IMR-90 (cell line): ENCODE measurements around the gene STARD10. TPM values are rescaled to one million over a fixed set of nuclear protein-coding genes. Genes with fewer than 3 reads are reported as not detected.

Experiments used
- ATAC-seq: fragments of 200-7000 bp; cut with Tn5 transposase; 2 replicates; pipeline ENCODE4 v1.9.1; 2020; ENCODE audit warnings: low read depth, mild to moderate bottlenecking, moderate library complexity
- BruUV-seq: library from RNA; stranded (reverse); fragments of 400-500 nt; replicated peaks from 2 replicates; lab custom pipeline; 2021; lab: Mats Ljungman, UMichigan
- CTCF ChIA-PET: fragments of 300-600 bp; formaldehyde crosslinking; extraction: SDS; loops from one replicate; lab custom pipeline; 2021; ENCODE audit warnings: antibody characterized with exemption; lab: Yijun Ruan, JAX
- POLR2A ChIA-PET: fragments of 300-600 bp; sonication (Branson Sonifier 250); formaldehyde crosslinking; loops from one replicate; lab custom pipeline; 2022; ENCODE audit warnings: antibody characterized with exemption; ENCODE audit not compliant: unreplicated experiment; lab: Charles Lee
- DNase-seq: peaks from one replicate; pipeline ENCODE4 v3.0.0; 2013
- H2AFZ ChIP-seq: replicated peaks from 2 replicates; pipeline ENCODE3; 2013; ENCODE audit warnings: low read length, mild to moderate bottlenecking; ENCODE audit not compliant: poor library complexity
- H2AK5ac ChIP-seq: 2 replicates; pipeline ENCODE4 v1.6.1; 2013; ENCODE audit warnings: low read depth, low read length, inconsistent platforms
- H2AK9ac ChIP-seq: replicated peaks from 2 replicates; pipeline ENCODE3; 2013; ENCODE audit warnings: mild to moderate bottlenecking, low read depth, low read length, moderate library complexity; ENCODE audit not compliant: poor library complexity
- H2BK120ac ChIP-seq: 2 replicates; pipeline ENCODE4 v1.6.1; 2013; ENCODE audit warnings: low read depth, low read length, inconsistent platforms
- H2BK15ac ChIP-seq: 3 replicates; pipeline ENCODE4 v1.6.1; 2013; ENCODE audit warnings: low read depth, low read length, inconsistent platforms
- H2BK20ac ChIP-seq: 2 replicates; pipeline ENCODE4 v1.6.1; 2013; ENCODE audit warnings: low read depth, mild to moderate bottlenecking, inconsistent platforms, low read length, moderate library complexity
- H2BK5ac ChIP-seq: 2 replicates; pipeline ENCODE4 v1.6.1; 2013; ENCODE audit warnings: mild to moderate bottlenecking, low read depth, low read length, inconsistent platforms; ENCODE audit not compliant: poor library complexity, severe bottlenecking
- H3K14ac ChIP-seq: replicated peaks from 2 replicates; pipeline ENCODE4 v1.6.1; 2013; ENCODE audit warnings: low read depth, low read length, inconsistent platforms
- H3K18ac ChIP-seq: 2 replicates; pipeline ENCODE4 v1.6.1; 2013; ENCODE audit warnings: low read depth, low read length, control low read depth
- H3K23ac ChIP-seq: 2 replicates; pipeline ENCODE4 v1.6.1; 2013; ENCODE audit warnings: low read depth, low read length, inconsistent platforms
- H3K27ac ChIP-seq: 2 replicates; pipeline ENCODE4 v1.5.1; 2013; ENCODE audit warnings: mild to moderate bottlenecking, control low read depth, low read length; ENCODE audit not compliant: insufficient read depth
- H3K27me3 ChIP-seq: 2 replicates; pipeline ENCODE4 v1.6.1; 2013; ENCODE audit warnings: low read length; ENCODE audit not compliant: control insufficient read depth, insufficient read depth
- H3K36me3 ChIP-seq: 2 replicates; pipeline ENCODE4 v1.6.1; 2013; ENCODE audit warnings: low read length, mixed read lengths; ENCODE audit not compliant: control insufficient read depth, insufficient read depth
- H3K4ac ChIP-seq: 2 replicates; pipeline ENCODE4 v1.6.1; 2013; ENCODE audit warnings: low read depth, low read length, inconsistent platforms
- H3K4me1 ChIP-seq: 2 replicates; pipeline ENCODE4 v1.6.1; 2013; ENCODE audit warnings: low read length, mixed read lengths; ENCODE audit not compliant: control insufficient read depth, insufficient read depth
- H3K4me2 ChIP-seq: 2 replicates; pipeline ENCODE4 v1.6.1; 2013; ENCODE audit warnings: low read depth, mild to moderate bottlenecking, control low read depth, low read length, moderate library complexity
- H3K4me3 ChIP-seq: 2 replicates; pipeline ENCODE4 v1.5.1; 2013; ENCODE audit warnings: low read depth, mild to moderate bottlenecking, control low read depth, low read length, moderate library complexity; ENCODE audit not compliant: insufficient read depth
- H3K56ac ChIP-seq: 2 replicates; pipeline ENCODE4 v1.6.1; 2013; ENCODE audit warnings: low read length, inconsistent platforms; ENCODE audit not compliant: insufficient read depth; ENCODE audit errors: extremely low read depth
- H3K79me1 ChIP-seq, 2 experiments: 2 replicates each; pipeline ENCODE4 v1.6.1; 2013; ENCODE audit warnings: low read length in 2 of 2, inconsistent platforms in 1 of 2, low read depth in 1 of 2
- H3K9ac ChIP-seq: 2 replicates; pipeline ENCODE4 v1.6.1; 2013; ENCODE audit warnings: low read depth, low read length, control low read depth
- H3K9me1 ChIP-seq: 2 replicates; pipeline ENCODE4 v1.6.1; 2013; ENCODE audit warnings: low read length, inconsistent platforms; ENCODE audit not compliant: insufficient read depth
- H3K9me3 ChIP-seq: 2 replicates; pipeline ENCODE4 v1.6.1; 2013; ENCODE audit warnings: low read length; ENCODE audit not compliant: control insufficient read depth, insufficient read depth
- H4K20me1 ChIP-seq: 2 replicates; pipeline ENCODE4 v1.6.1; 2013; ENCODE audit warnings: low read length, inconsistent platforms; ENCODE audit not compliant: insufficient read depth
- H4K5ac ChIP-seq: 2 replicates; pipeline ENCODE4 v1.6.1; 2013; ENCODE audit warnings: mild to moderate bottlenecking, low read depth, low read length, control low read depth
- H4K8ac ChIP-seq, 2 experiments: 2 replicates each; pipeline ENCODE4 v1.6.1; 2013; ENCODE audit warnings: low read depth in 2 of 2, low read length in 2 of 2, control low read depth in 1 of 2, inconsistent platforms in 1 of 2
- H4K91ac ChIP-seq: 2 replicates; pipeline ENCODE4 v1.6.1; 2013; ENCODE audit warnings: low read depth, low read length, inconsistent platforms; ENCODE audit not compliant: insufficient read depth
- BHLHE40 ChIP-seq: fragments of 150-350 bp; IDR thresholded peaks from 2 replicates; pipeline ENCODE4 v1.6.1; 2016; ENCODE audit warnings: mild to moderate bottlenecking, low read depth, low read length
- CEBPB ChIP-seq: IDR thresholded peaks from 2 replicates; pipeline ENCODE4 v1.6.1; 2012; ENCODE audit warnings: low read depth, low read length, improper control_type of control experiment
- CHD1 ChIP-seq: IDR thresholded peaks from 2 replicates; pipeline ENCODE4 v1.6.1; 2012; ENCODE audit warnings: low read depth, low read length, improper control_type of control experiment
- ELK1 ChIP-seq: fragments of 150-350 bp; IDR thresholded peaks from 2 replicates; pipeline ENCODE4 v1.6.1; 2016; ENCODE audit warnings: low read depth, mild to moderate bottlenecking, low read length, moderate library complexity, borderline replicate concordance
- FOS ChIP-seq: fragments of 150-350 bp; IDR thresholded peaks from 2 replicates; pipeline ENCODE4 v1.6.1; 2016; ENCODE audit warnings: low read depth, low read length
- MAFK ChIP-seq: IDR thresholded peaks from 2 replicates; pipeline ENCODE4 v1.6.1; 2012; ENCODE audit warnings: low read depth, low read length, improper control_type of control experiment
- MXI1 ChIP-seq: IDR thresholded peaks from 2 replicates; pipeline ENCODE4 v1.6.1; 2012; ENCODE audit warnings: low read depth, mild to moderate bottlenecking, low read length, moderate library complexity, borderline replicate concordance
- POLR2A ChIP-seq: IDR thresholded peaks from 2 replicates; pipeline ENCODE4 v1.6.1; 2012; ENCODE audit warnings: mild to moderate bottlenecking, low read depth, low read length
- RAD21 ChIP-seq: IDR thresholded peaks from 2 replicates; pipeline ENCODE4 v1.6.1; 2012; ENCODE audit warnings: low read length, improper control_type of control experiment
- RCOR1 ChIP-seq: IDR thresholded peaks from 2 replicates; pipeline ENCODE4 v1.6.1; 2012; ENCODE audit warnings: mild to moderate bottlenecking, low read length, improper control_type of control experiment; ENCODE audit not compliant: insufficient replicate concordance
- RFX5 ChIP-seq: IDR thresholded peaks from 2 replicates; pipeline ENCODE4 v1.8.0; 2012; ENCODE audit warnings: low read depth, mild to moderate bottlenecking, low read length, moderate library complexity
- SMC3 ChIP-seq: fragments of 150-350 bp; IDR thresholded peaks from 2 replicates; pipeline ENCODE4 v1.6.1; 2016; ENCODE audit warnings: low read depth, mild to moderate bottlenecking, antibody characterized with exemption, low read length, moderate library complexity
- WGBS, 2 experiments: methylation state at CpG; one replicate each; pipeline versions ENCODE4 v1.1.5 to v1.1.7; 2013; ENCODE audit warnings: missing lambda C conversion rate in 2 of 2; ENCODE audit not compliant: insufficient read length in 1 of 2; ENCODE audit errors: extremely low coverage in 2 of 2; 5-methylcytosine and 5-hydroxymethylcytosine counted together
- dilution Hi-C: fragments of 300-500 bp; cut with HindIII; formaldehyde crosslinking; loops from one replicate; pipeline ENCODE4 v1.14.3; 2018; ENCODE audit warnings: low sequenced_read_pairs; ENCODE audit not compliant: unreplicated experiment
- in situ Hi-C: fragments of 300-500 bp; cut with MboI; formaldehyde crosslinking; loops from 3 replicates; pipeline ENCODE4 v1.14.3; 2019; ENCODE audit warnings: low sequenced_read_pairs, inconsistent platforms, mixed read lengths
- intact Hi-C: fragments of 100-400 bp; cut with micrococcal nuclease; formaldehyde crosslinking; loops from 2 replicates; pipeline ENCODE4 v1.10.0; 2022
- polyA plus RNA-seq, 3 experiments: library from polyadenylated mRNA; depleted of rRNA; stranded (reverse); fragments of >200 nt; gene quantifications; 2 replicates each; pipeline ENCODE4 v1.2.3, GENCODE V29; 2012; ENCODE audit warnings: low replicate concordance in 1 of 3
- total RNA-seq: library from RNA; depleted of rRNA; stranded (reverse); fragments of >200 nt; gene quantifications from 2 replicates; pipeline ENCODE4 v1.2.3, GENCODE V29; 2012
- TF ChIP-seq, protein P1 (sequence below): fragments of 150-350 bp; IDR thresholded peaks from 2 replicates; pipeline ENCODE4 v1.6.1; 2017; ENCODE audit warnings: mild to moderate bottlenecking, antibody characterized with exemption, low read length, low read depth

Gene STARD10
- total and polyA plus RNA-seq, 2 of the 4 experiments (the other 2 are of a cell fraction) = 23.8 to 37.4 TPM

- TF ChIP-seq RCOR1 (no peak), CHD1 (no peak), FOS (no peak), MAFK (no peak), BHLHE40 (no peak)
Observed at GRCh38 chr11:72774499-72774898, 19.3 kb downstream of the STARD10 start (continued).

- 0 out of 2 replicates have a peak overlapping the region, but pooled peaks have one; percentile 34 for H3K14ac ChIP-seq
- no peak overlapping the region for H4K5ac ChIP-seq
- peaks cover 8% of the 10 kb centered on the region; the same call in 1 of the 2 replicates for H3K9me1 ChIP-seq
- H3K4ac ChIP-seq = peak overlapping the region; percentile 17; the same call in 1 of the 2 replicates
- H2BK20ac ChIP-seq = no peak overlapping the region
- no peaks in the 10 kb centered on the region for H3K27me3 ChIP-seq
- H2BK15ac ChIP-seq = no peak overlapping the region
- H2AFZ ChIP-seq = peak overlapping the region; percentile 79
- dilution Hi-C loops = no loop called here
- H4K91ac ChIP-seq = peak overlapping the region; percentile 19
- peak; percentile 54 for DNase-seq
- TF ChIP-seq RCOR1 (peak; percentile 7), RFX5 (no peak), RAD21 (no peak), CHD1 (no peak), CEBPB (peak; percentile 78), FOS (no peak), MAFK (no peak), POLR2A (0 out of 2 replicates have a peak, but pooled peaks have one; percentile 31), ELK1 (no peak), MXI1 (no peak), SMC3 (no peak)
- TF ChIP-seq, protein P1, sequence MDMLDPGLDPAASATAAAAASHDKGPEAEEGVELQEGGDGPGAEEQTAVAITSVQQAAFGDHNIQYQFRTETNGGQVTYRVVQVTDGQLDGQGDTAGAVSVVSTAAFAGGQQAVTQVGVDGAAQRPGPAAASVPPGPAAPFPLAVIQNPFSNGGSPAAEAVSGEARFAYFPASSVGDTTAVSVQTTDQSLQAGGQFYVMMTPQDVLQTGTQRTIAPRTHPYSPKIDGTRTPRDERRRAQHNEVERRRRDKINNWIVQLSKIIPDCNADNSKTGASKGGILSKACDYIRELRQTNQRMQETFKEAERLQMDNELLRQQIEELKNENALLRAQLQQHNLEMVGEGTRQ = no peak
- H3K18ac ChIP-seq = no peak overlapping the region
- peaks cover 0 to 20% of the 10 kb centered on the region in 2 experiments; a peak in 2 of 4 replicates for H3K79me1 ChIP-seq
- intact Hi-C loops = loop anchor here (1.0 kb wide), 1 partner anchor 14 kb away; no protein-coding TSS in a partner anchor
- H3K56ac ChIP-seq = no peak overlapping the region
- no TSS peak for BruUV-seq
- peaks cover 13% of the 10 kb centered on the region for H4K20me1 ChIP-seq
- peak overlapping the region; percentile 88 for H2AK9ac ChIP-seq
- ChIA-PET CTCF (interaction anchor here (0.7 to 1.1 kb wide), 2 partner anchors 15 to 48 kb away, joined by 4 to 5 read pairs; no protein-coding TSS in a partner anchor), POLR2A (no interaction called here)
- no peak overlapping the region for H3K9ac ChIP-seq
- in situ Hi-C loops = no loop called here
- H3K23ac ChIP-seq = no peak overlapping the region; the same call in 1 of the 2 replicates
- peak overlapping the region; percentile 10; the same call in 1 of the 2 replicates for H3K27ac ChIP-seq
- H2BK5ac ChIP-seq = peak overlapping the region; percentile 60
- H3K4me1 ChIP-seq = peaks cover 28% of the 10 kb centered on the region
- no peaks in the 10 kb centered on the region for H3K36me3 ChIP-seq
- no peak overlapping the region for H3K4me3 ChIP-seq
- no CpG with 5 or more reads among the region's 6 CpGs for WGBS, 2 experiments
- 0 out of 2 replicates have a peak overlapping the region, but pooled peaks have one; percentile 50 for H2BK120ac ChIP-seq
- no peaks in the 10 kb centered on the region for H3K9me3 ChIP-seq
- ATAC-seq = peak; percentile 4
- peak overlapping the region; percentile 20; the same call in 1 of the 2 replicates for H2AK5ac ChIP-seq
- H3K4me2 ChIP-seq = peak overlapping the region; percentile 40; the same call in 1 of the 2 replicates
- H4K8ac ChIP-seq = peak overlapping the region in 1 of 2 experiments; percentile 23; a peak in 1 of 4 replicates
Observed at GRCh38 chr11:72773696-72774095, 20.2 kb downstream of the STARD10 start.
